Measurements from ENCODE around the gene ANKMY1. TPM values are rescaled to one million over a fixed set of nuclear protein-coding genes. Genes with fewer than 3 reads are reported as not detected.

ANKMY1 gene
- total RNA-seq, 1 experiment from 2014 or later = 28.3 TPM

GRCh38 chr2:240467659-240468302, 90.0 kb downstream of the ANKMY1 start (continued):
- TF ChIP-seq REST (IDR thresholded peaks at IDR 0.05; ENCODE audit: low read depth) (no peak), POLR2A (IDR thresholded peaks at IDR 0.05; ENCODE audit: borderline replicate concordance, extremely low read depth, insufficient read depth, insufficient read length) (no peak), JUND (IDR thresholded peaks at IDR 0.05) (no peak), YY1 (IDR thresholded peaks at IDR 0.05; ENCODE audit: extremely low read depth, insufficient replicate concordance, low read depth, low read length) (no peak), ZNF274 (IDR thresholded peaks at IDR 0.05; ENCODE audit: low read depth, low read length) (no peak), CEBPB (IDR thresholded peaks at IDR 0.05; ENCODE audit: low read depth) (no peak)

GRCh38 chr2:240467149-240467642, 90.6 kb downstream of the ANKMY1 start:
- no peak overlapping the region for H3K4me2 ChIP-seq (ENCODE audit: low read length)
- TF ChIP-seq POLR2AphosphoS5 (IDR thresholded peaks at IDR 0.05; ENCODE audit: low read depth, low read length) = peak; percentile 2; the same call in 1 of the 2 replicates
- no peak for TF ChIP-seq ZFX (IDR thresholded peaks at IDR 0.05)
- no peak overlapping the region for H2AFZ ChIP-seq (ENCODE audit: low read depth, low read length, poor library complexity, severe bottlenecking)
- no peaks in the 10 kb centered on the region for H3K79me2 ChIP-seq (ENCODE audit: insufficient read depth, low read length)
- no peak overlapping the region for H3K4me3 ChIP-seq (replicated peaks in 1 of 2; ENCODE audit: low read depth in 1 of 2, low read length in 2 of 2)
- no peak; the same call in 1 of the 2 replicates for ATAC-seq
- no TSS peak for BruUV-seq (replicated peaks)
- CTCF ChIA-PET = no interaction called here
- no peaks in the 10 kb centered on the region for H3K9me2 ChIP-seq (ENCODE audit: insufficient read depth)
- peaks cover 0 to 15% of the 10 kb centered on the region in 2 experiments; a peak in 2 of 4 replicates for H3K36me3 ChIP-seq (ENCODE audit: control insufficient read depth in 1 of 2, insufficient read depth in 2 of 2, low read length in 2 of 2)
- no peaks in the 10 kb centered on the region for H4K20me1 ChIP-seq (ENCODE audit: insufficient read depth)
- intact Hi-C loops (cut with micrococcal nuclease) = no loop called here
- H3K27me3 ChIP-seq (ENCODE audit: insufficient read depth, low read length) = no peaks in the 10 kb centered on the region
- H3K9me3 ChIP-seq (ENCODE audit: control insufficient read depth in 1 of 2, insufficient read depth in 1 of 2, low read depth in 1 of 2, low read length in 2 of 2) = no peaks in the 10 kb centered on the region
- DNase-seq (ENCODE audit: low read depth, low spot score) = no peak
- H3K9ac ChIP-seq (ENCODE audit: low read length) = no peak overlapping the region
- POLR2A ChIA-PET = no interaction called here
- no peaks in the 10 kb centered on the region for H3K4me1 ChIP-seq (ENCODE audit: control insufficient read depth in 1 of 2, insufficient read depth in 2 of 2, low read length in 2 of 2)
- RAD21 ChIA-PET (ENCODE audit: low non-redundant PET in 1 of 2, low total read pairs in 2 of 2, uncharacterized antibody in 2 of 2, unreplicated experiment in 2 of 2) = interaction anchor here in 1 of 2 experiments (0.7 kb wide), 1 partner anchor 234 kb away, joined by 3 read pairs; no protein-coding TSS in a partner anchor
- no peak overlapping the region for H3K27ac ChIP-seq (ENCODE audit: low read depth, low read length)

All from HCT116 (cell line).